Right cardiac atrium (tissue), 5 donors: ENCODE data around the gene PDLIM5. TPM values are rescaled to one million over a fixed set of nuclear protein-coding genes. Genes with fewer than 3 reads are reported as not detected.
"Not testable (repeated sequence)": the region's sequence is repeated elsewhere in the genome, so short reads cannot be mapped to it uniquely, and the experiment has no call there.

Source experiments
- ATAC-seq, 2 donors: fragments of 200-7000 bp; cut with Tn5 transposase; one replicate each; pipeline versions ENCODE4 v1.8.0 to v1.9.1; 2020; ENCODE audit warnings: moderate library complexity in 2 of 2, mild to moderate bottlenecking in 1 of 2
- DNase-seq, 3 donors: peaks; one replicate each; pipeline ENCODE4 v3.0.0-alpha.2; 2020
- H3K27ac ChIP-seq: one replicate; pipeline ENCODE4 v1.5.1; 2013; ENCODE audit warnings: mild to moderate bottlenecking, low read length, control low read depth, moderate library complexity
- H3K27me3 ChIP-seq: one replicate; pipeline ENCODE4 v1.6.1; 2013; ENCODE audit not compliant: control insufficient read depth, insufficient read depth
- H3K4me1 ChIP-seq: one replicate; pipeline ENCODE4 v1.6.1; 2013; ENCODE audit warnings: low read length; ENCODE audit not compliant: control insufficient read depth, insufficient read depth
- H3K4me3 ChIP-seq: one replicate; pipeline ENCODE4 v1.5.1; 2013; ENCODE audit warnings: low read length, control low read depth
- H3K9me3 ChIP-seq: one replicate; pipeline ENCODE4 v1.6.1; 2013; ENCODE audit warnings: low read length; ENCODE audit not compliant: control insufficient read depth
- WGBS: extraction: QIAGEN DNeasy Blood & Tissue Kit; methylation state at CpG from one replicate; pipeline ENCODE4 v1.1.7; 2013; 5-methylcytosine and 5-hydroxymethylcytosine counted together
- intact Hi-C, 4 donors: fragments of 100-400 bp; cut with DNase I; formaldehyde crosslinking; loops; one replicate each; pipeline versions ENCODE4 v1.11.0 to v1.14.0; 2022 to 2023
- polyA plus RNA-seq: library from polyadenylated mRNA; stranded (reverse); fragments of 200-250 nt; gene quantifications from one replicate; pipeline ENCODE4 v1.2.3, GENCODE V29; 2013
- total RNA-seq, 4 donors: library from RNA; stranded (reverse); fragmentation: NEBNext Ultra II Directional; extraction: Animal tissue kit (Norgen Biotek cat#: 25700); gene quantifications; one replicate each; pipeline ENCODE4 v1.2.1, GENCODE V29; 2021
- donor health status: healthy with polysubstance abuse.
- donor health status: DM: no; HTN: yes; CAD: no.
- donor health status: DM: no; HTN: no; CAD: no.
- donor health status: DM: no; HTN: yes; CAD: no; lungs with severe emphysema.
- donor health status: DM: yes; HTN: yes; CAD: no.

PDLIM5 gene
- total and polyA plus RNA-seq, 5 donors, result 407 to 778 (median 528) TPM

DNA sequence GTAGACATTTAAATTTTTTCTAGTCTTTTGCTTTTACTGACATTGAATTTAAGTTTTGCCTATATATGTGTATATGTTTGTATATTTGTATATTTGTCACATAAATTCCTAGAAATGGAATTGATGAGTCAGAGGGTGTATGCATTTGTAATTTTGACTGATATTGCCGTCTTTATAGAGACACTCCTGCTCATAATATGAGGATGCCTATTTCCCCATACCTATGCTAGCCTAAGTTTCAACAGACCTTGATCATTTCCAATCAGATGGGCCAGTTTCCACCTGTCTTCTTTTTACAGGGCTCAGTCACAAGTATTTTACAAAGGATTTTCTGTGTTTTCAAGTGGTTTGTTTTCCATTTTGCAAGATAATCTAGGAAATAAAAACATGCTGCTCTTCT, 10.8 kb downstream of the PDLIM5 start:
- intact Hi-C loops, result no loop called here
- H3K27me3 ChIP-seq, result no peaks in the 10 kb centered on the region
- no peaks in the 10 kb centered on the region for H3K9me3 ChIP-seq
- no peak overlapping the region for H3K4me3 ChIP-seq
- H3K27ac ChIP-seq, result no peak overlapping the region
- H3K4me1 ChIP-seq, result peaks cover 8% of the 10 kb centered on the region
- WGBS, result 74% methylated on average over 1 of the region's 1 CpG
- DNase-seq (no peak), ATAC-seq (no peak)

DNA sequence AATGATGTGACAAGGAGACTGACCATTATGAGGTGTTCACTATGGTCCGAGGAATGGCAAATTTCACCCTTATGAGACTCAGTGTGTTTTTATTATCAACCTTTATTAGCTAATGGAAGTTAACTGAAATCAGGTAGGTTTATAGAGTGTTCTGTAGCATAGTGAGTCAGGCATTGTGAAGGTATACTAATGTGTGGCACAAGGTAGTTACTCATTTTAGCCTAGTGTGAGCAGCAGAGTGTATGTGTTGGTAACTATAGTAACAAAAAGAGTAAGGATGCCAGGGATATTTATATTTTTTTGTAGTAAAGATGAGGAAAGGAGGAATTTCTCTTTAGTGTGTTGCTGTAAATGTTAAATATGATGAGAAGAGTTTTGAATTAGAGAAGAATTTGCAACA, 12.0 kb downstream of the PDLIM5 start:
- H3K9me3 ChIP-seq, result no peaks in the 10 kb centered on the region

GRCh38 chr4:94466371-94466770, 14.6 kb downstream of the PDLIM5 start:
- Histone ChIP-seq H3K4me3 (no peak overlapping the region), H3K4me1 (peaks cover 13% of the 10 kb centered on the region), H3K9me3 (no peaks in the 10 kb centered on the region), H3K27me3 (no peaks in the 10 kb centered on the region), H3K27ac (no peak overlapping the region)
- ATAC-seq (no peak), DNase-seq (no peak)
- intact Hi-C loops, result no loop called here

More for the DNA sequence above, 12.0 kb downstream of the PDLIM5 start:
- no peak for DNase-seq
- Histone ChIP-seq H3K27ac (no peak overlapping the region), H3K4me1 (peaks cover 10% of the 10 kb centered on the region), H3K27me3 (no peaks in the 10 kb centered on the region), H3K4me3 (no peak overlapping the region)
- WGBS, result 84% methylated on average over 1 of the region's 1 CpG
- ATAC-seq, result no peak
- intact Hi-C loops, result no loop called here

GRCh38 chr4:94466923-94467322, 15.2 kb downstream of the PDLIM5 start:
- no peak for ATAC-seq
- no peak for DNase-seq
- intact Hi-C loops, result no loop called here
- H3K27ac ChIP-seq, result no peak overlapping the region
- H3K4me3 ChIP-seq, result no peak overlapping the region
- no peaks in the 10 kb centered on the region for H3K9me3 ChIP-seq
- no peaks in the 10 kb centered on the region for H3K27me3 ChIP-seq
- WGBS, result 42% methylated on average over 2 of the region's 2 CpGs
- H3K4me1 ChIP-seq, result peaks cover 13% of the 10 kb centered on the region

- DNase-seq (no peak), ATAC-seq (no peak)
- no peak overlapping the region for H3K4me3 ChIP-seq
- H3K4me1 ChIP-seq, result peaks cover 12% of the 10 kb centered on the region
- no peaks in the 10 kb centered on the region for H3K27me3 ChIP-seq
- 84% methylated on average over 4 of the region's 4 CpGs for WGBS
- no peak overlapping the region for H3K27ac ChIP-seq
- intact Hi-C loops, result no loop called here
- no peaks in the 10 kb centered on the region for H3K9me3 ChIP-seq
These were observed 16.5 kb downstream of the PDLIM5 start for GRCh38 chr4:94468093-94468769.

GRCh38 chr4:94469221-94469784, 17.6 kb downstream of the PDLIM5 start:
- Histone ChIP-seq H3K27me3 (no peaks in the 10 kb centered on the region), H3K9me3 (no peaks in the 10 kb centered on the region), H3K27ac (peak overlapping the region; percentile 45), H3K4me3 (no peak overlapping the region), H3K4me1 (peaks cover 9% of the 10 kb centered on the region)
- peak; percentile 15 to 24 for ATAC-seq
- intact Hi-C loops, result no loop called here
- no peak for DNase-seq
- WGBS, result 36% methylated on average over 1 of the region's 1 CpG

DNA sequence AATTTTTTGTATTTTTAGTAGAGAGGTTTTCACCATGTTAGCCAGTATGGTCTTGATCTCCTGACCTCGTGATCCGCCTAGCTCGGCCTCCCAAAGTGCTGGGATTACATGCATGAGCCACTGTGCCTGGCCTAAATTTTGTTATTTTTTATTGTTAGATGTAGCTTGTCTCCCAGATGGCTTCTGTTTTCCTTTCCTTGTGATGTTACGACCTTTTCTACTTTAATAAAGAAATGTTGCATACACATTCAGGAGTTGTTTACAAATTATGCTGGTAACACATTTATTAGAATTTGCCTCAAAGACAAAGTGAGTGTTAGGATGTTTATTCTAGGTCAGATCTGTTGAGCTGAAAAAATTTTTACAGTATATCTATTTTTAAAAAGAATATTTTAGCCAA, 18.4 kb downstream of the PDLIM5 start:
- Histone ChIP-seq H3K27me3 (no peaks in the 10 kb centered on the region), H3K27ac (no peak overlapping the region), H3K4me3 (no peak overlapping the region), H3K4me1 (peaks cover 9% of the 10 kb centered on the region), H3K9me3 (no peaks in the 10 kb centered on the region)
- ATAC-seq, result no peak
- no peak for DNase-seq
- intact Hi-C loops, result no loop called here
- 86% methylated on average over 4 of the region's 4 CpGs for WGBS

- H3K9me3 ChIP-seq, H3K4me1 ChIP-seq, ATAC-seq, H3K27me3 ChIP-seq, DNase-seq, intact Hi-C loops, H3K4me3 ChIP-seq, H3K27ac ChIP-seq: not testable (repeated sequence)
- WGBS, result 95% methylated on average over 4 of the region's 4 CpGs
These were observed 19.0 kb downstream of the PDLIM5 start for GRCh38 chr4:94470782-94471181.

DNA sequence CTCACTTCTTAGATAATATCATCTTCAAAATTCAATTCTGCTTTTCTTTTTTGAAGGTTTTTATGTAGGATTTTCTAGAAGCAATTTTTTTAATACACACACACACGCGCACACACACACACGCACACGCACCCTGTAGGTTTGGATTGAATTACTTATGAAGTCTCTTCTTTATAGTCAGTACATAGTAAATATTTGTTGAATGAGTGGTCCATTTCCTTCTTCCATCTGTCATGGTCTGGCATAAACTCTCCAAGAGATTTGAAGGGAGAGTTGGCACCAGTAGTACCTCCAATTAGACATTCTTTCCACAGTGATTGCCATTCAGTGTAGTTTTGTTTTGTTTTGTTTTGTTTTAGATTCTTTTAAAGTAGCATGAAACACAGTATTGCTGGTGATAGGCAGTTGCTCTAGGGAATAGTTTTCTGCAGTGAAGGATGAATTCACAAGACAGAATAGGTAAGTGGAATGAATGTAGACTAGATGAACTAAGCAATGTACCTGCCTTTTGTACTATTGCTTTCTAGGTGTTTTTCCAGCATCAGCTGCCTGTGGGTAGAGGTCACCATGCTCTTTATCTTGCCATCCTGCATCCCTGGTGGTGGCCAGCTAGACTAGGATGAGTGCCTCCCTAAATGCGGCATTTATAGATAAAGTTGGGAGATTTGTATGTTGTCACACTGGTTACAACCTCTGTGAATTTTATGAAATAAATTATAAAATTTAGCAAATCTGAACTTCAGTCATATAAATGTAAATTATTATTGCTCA, 20.5 kb downstream of the PDLIM5 start:
- H3K4me3 ChIP-seq, result no peak overlapping the region
- no peaks in the 10 kb centered on the region for H3K9me3 ChIP-seq
- intact Hi-C loops, result no loop called here
- DNase-seq (no peak), ATAC-seq (peak in 1 of 2 donors; percentile 52)
- peaks cover 7% of the 10 kb centered on the region for H3K4me1 ChIP-seq
- H3K27ac ChIP-seq, result peak overlapping the region; percentile 52
- WGBS, result 89% methylated on average over 5 of the region's 5 CpGs
- H3K27me3 ChIP-seq, result no peaks in the 10 kb centered on the region

DNA sequence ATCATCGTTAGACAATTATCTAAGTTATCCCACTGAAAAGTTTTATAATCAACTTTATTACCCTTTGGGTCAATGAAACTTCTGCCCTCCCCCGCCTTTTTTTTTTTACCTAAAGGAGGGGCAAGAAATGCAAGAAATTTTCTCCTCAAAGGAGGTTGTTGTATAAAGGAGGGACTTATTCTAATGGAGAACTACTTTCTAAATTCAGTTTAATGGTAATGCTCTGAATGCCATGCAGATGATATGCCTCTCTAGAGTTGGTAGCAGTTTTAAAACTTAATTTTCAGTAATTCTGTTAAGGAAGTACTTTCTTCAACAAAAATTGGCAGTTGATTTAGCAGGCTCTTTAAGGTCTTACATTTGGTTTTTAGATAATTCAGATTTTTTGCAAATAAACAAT, 23.3 kb downstream of the PDLIM5 start:
- Histone ChIP-seq H3K27me3 (no peaks in the 10 kb centered on the region), H3K4me3 (no peak overlapping the region), H3K9me3 (no peaks in the 10 kb centered on the region), H3K4me1 (peaks cover 5% of the 10 kb centered on the region), H3K27ac (no peak overlapping the region)
- intact Hi-C loops, result no loop called here
- ATAC-seq (no peak), DNase-seq (no peak)
- WGBS, result 86% methylated on average over 2 of the region's 2 CpGs

DNA sequence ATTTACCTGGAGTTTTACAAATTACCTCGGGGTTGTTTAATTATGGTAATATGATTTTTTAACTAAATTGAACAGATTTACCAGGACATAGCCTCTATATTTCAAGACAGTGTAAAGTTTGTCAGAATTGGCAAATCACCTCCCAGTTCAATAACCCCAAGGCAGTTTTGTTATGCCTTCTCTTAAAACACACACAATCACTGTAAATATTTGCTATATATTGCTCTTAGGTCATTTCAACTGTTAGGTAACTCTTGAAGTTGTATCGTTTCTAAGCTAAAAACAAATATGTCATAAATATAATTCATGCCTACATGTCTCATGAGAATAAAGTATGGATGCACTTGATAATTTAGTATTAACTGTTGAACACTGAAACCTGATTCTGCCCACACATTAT, 24.1 kb downstream of the PDLIM5 start:
- H3K9me3 ChIP-seq, result no peaks in the 10 kb centered on the region
- intact Hi-C loops, result no loop called here
- WGBS, result 67% methylated on average over 2 of the region's 2 CpGs
- ATAC-seq (no peak), DNase-seq (no peak)
- no peaks in the 10 kb centered on the region for H3K27me3 ChIP-seq
- H3K27ac ChIP-seq, result no peak overlapping the region
- peaks cover 10% of the 10 kb centered on the region for H3K4me1 ChIP-seq
- no peak overlapping the region for H3K4me3 ChIP-seq
